ENCODE measurements around the gene RCSD1. TPM values are rescaled to one million over a fixed set of nuclear protein-coding genes. Genes with fewer than 3 reads are reported as not detected.

Gene RCSD1
- total and polyA plus RNA-seq, 3 donors from 2014 or later: 13.8 to 24.7 (median 14.1) TPM

GRCh38 chr1:167666416-167666815 lies 36.4 kb downstream of the RCSD1 start:
- Histone ChIP-seq H3K27ac (no peak overlapping the region), H3K27me3 (no peaks in the 10 kb centered on the region), H3K9me3 (no peaks in the 10 kb centered on the region), H3K4me1 (peaks cover 20% of the 10 kb centered on the region), H3K4me3 (no peak overlapping the region), H3K36me3 (ENCODE audit: low read depth, missing control alignments) (no peaks in the 10 kb centered on the region)
- WGBS, 2 donors: 89 to 92% methylated on average over 4 of the region's 4 CpGs
- no peak for DNase-seq
- intact Hi-C loops (cut with DNase I; ENCODE audit: low total_unique reads): no loop called here
- TF ChIP-seq POLR2A (IDR thresholded peaks at IDR 0.05): no peak
- no peak for TF ChIP-seq CTCF (IDR thresholded peaks at IDR 0.05)

GRCh38 chr1:167667536-167667935 lies 37.5 kb downstream of the RCSD1 start:
- WGBS, 2 donors: 81 to 91% methylated on average over 2 of the region's 2 CpGs
- Histone ChIP-seq H3K27me3 (no peaks in the 10 kb centered on the region), H3K27ac (no peak overlapping the region), H3K9me3 (no peaks in the 10 kb centered on the region), H3K4me3 (no peak overlapping the region), H3K36me3 (ENCODE audit: low read depth, missing control alignments) (no peaks in the 10 kb centered on the region), H3K4me1 (peaks cover 15% of the 10 kb centered on the region)
- intact Hi-C loops (cut with DNase I; ENCODE audit: low total_unique reads): no loop called here
- DNase-seq: no peak
- TF ChIP-seq CTCF (IDR thresholded peaks at IDR 0.05): no peak
- TF ChIP-seq POLR2A (IDR thresholded peaks at IDR 0.05): no peak

GRCh38 chr1:167668108-167668507 lies 38.1 kb downstream of the RCSD1 start:
- 88 to 90% methylated on average over 6 of the region's 6 CpGs for WGBS, 2 donors
- Histone ChIP-seq H3K27me3 (no peaks in the 10 kb centered on the region), H3K9me3 (no peaks in the 10 kb centered on the region), H3K36me3 (ENCODE audit: low read depth, missing control alignments) (no peaks in the 10 kb centered on the region), H3K4me1 (peaks cover 9% of the 10 kb centered on the region), H3K4me3 (no peak overlapping the region), H3K27ac (no peak overlapping the region)
- TF ChIP-seq POLR2A (IDR thresholded peaks at IDR 0.05) (no peak), CTCF (IDR thresholded peaks at IDR 0.05) (no peak)
- DNase-seq: no peak
- intact Hi-C loops (cut with DNase I; ENCODE audit: low total_unique reads): no loop called here

- 75 to 100% methylated on average over 1 to 6 of the region's 6 CpGs for WGBS, 2 donors
- no peak for DNase-seq
- Histone ChIP-seq H3K4me3 (no peak overlapping the region), H3K9me3 (no peaks in the 10 kb centered on the region), H3K4me1 (peaks cover 8% of the 10 kb centered on the region), H3K27me3 (no peaks in the 10 kb centered on the region), H3K27ac (no peak overlapping the region), H3K36me3 (ENCODE audit: low read depth, missing control alignments) (no peaks in the 10 kb centered on the region)
- TF ChIP-seq POLR2A (IDR thresholded peaks at IDR 0.05): no peak
- no peak for TF ChIP-seq CTCF (IDR thresholded peaks at IDR 0.05)
- intact Hi-C loops (cut with DNase I; ENCODE audit: low total_unique reads): no loop called here
These were observed 39.4 kb downstream of the RCSD1 start for GRCh38 chr1:167669209-167670124.

GRCh38 chr1:167670563-167670962 lies 40.5 kb downstream of the RCSD1 start:
- no peak overlapping the region for H3K27ac ChIP-seq
- H3K36me3 ChIP-seq (ENCODE audit: low read depth, missing control alignments): no peaks in the 10 kb centered on the region
- no peaks in the 10 kb centered on the region for H3K27me3 ChIP-seq
- intact Hi-C loops (cut with DNase I; ENCODE audit: low total_unique reads): no loop called here
- 82 to 93% methylated on average over 2 of the region's 2 CpGs for WGBS, 2 donors
- H3K4me1 ChIP-seq: peaks cover 8% of the 10 kb centered on the region
- no peak overlapping the region for H3K4me3 ChIP-seq
- TF ChIP-seq POLR2A (IDR thresholded peaks at IDR 0.05) (no peak), CTCF (IDR thresholded peaks at IDR 0.05) (no peak)
- no peaks in the 10 kb centered on the region for H3K9me3 ChIP-seq
- no peak for DNase-seq

Measured in testis (tissue), 3 donors.